HG02943 (cell line): Measurements from ENCODE around the gene NDUFAF3.

Experiments
- ATAC-seq: cut with Tn5 transposase; IDR thresholded peaks from one replicate; pipeline ENCODE4 v1.9.1; 2021; ENCODE audit warnings: mild to moderate bottlenecking, low read depth, moderate library complexity; ENCODE audit not compliant: unreplicated experiment

Gene NDUFAF3

DNA sequence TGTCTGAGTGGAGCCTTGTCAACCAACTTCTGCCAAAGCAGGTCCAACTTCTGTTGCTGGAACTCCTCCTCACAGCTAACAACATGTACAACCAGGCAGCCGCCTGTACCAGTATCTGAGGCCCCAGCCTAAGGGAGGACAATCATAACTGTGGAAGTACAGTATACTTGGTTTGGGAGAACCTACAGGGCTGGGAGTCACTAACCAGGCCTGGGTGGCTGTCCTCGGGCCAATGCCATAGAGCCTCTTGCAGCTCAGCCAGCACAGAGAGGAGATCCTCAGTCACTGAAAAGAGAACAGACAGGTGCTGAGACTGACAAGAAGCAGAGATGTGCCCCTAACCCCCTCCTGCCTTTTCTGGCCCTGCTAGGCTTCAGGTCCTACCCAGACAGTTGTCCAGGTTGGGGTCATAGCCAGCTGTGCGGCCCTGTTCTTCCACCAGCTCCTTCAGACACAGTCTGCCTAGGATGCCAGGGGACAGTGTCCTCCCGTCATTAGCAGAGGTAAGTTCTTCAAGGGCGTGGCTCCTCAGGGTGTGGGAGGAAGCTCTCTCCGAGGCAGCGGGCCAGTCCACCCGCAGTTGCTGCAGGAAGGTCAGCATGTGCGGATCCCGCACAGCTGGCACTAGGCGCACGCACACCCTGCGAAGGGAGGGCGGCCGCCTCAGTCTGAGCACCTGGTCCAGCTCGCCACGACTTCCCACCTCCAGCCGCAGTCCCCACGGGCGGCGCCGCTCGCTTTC is 4.5 kb upstream of the NDUFAF3 start:
- no peak for ATAC-seq

DNA sequence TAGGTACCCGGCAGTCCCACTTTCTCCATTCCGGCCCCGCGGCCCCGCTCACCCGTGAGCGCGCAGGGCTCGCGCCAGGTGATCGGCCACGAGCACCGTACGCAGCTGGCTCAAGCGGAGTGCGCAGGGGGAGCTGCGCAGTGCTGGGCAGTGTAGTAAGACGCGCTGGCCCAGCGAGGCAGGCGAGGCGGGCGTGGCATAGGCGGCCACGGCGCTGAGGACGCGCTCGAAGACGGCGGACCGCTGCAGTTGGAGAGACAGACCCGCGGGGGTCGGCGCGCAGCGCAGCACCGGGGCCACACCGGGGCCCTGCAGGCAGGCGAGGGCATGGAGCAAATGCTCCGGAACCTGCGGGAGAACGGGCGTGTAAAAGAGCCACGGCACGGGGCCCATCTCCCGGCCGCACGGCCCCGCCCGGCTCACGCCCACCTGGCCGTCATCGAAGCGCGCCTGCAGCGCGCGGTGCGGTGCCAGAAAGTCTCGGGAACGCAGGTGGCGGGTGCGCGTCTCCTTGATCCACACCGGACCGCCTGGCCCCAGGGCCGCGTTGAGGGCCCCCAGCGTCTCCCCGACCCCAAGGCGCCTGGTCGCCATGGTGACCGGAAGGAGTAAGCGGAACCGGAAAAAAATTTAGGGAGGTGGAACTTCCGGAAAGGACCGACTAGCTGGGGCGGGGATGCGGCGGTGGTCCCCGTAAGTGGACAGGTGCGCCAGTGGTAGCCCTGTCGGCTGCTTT is 3.8 kb upstream of the NDUFAF3 start, which contains the start of gene DALRD3:
DALRD3 (minus strand) TSS at position 610 of the 736 bp plus-strand sequence; CDS start at position 594, 16 bp downstream.
- ATAC-seq = no peak

DNA sequence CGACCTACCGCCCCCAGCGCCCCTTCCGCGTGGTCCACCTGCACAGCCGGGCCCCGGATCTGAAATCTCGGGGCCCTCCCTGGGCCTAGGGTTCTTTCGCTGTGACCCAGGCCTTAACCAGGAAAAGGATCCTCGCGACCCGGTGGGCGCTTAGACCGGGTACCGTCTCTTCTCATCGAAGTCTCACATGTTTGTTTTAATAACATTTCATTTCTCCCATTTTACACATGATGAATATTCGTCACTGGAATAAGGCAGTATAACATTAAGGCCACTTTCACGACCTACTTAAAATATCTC is 3.3 kb upstream of the NDUFAF3 start:
- ATAC-seq = no peak

DNA sequence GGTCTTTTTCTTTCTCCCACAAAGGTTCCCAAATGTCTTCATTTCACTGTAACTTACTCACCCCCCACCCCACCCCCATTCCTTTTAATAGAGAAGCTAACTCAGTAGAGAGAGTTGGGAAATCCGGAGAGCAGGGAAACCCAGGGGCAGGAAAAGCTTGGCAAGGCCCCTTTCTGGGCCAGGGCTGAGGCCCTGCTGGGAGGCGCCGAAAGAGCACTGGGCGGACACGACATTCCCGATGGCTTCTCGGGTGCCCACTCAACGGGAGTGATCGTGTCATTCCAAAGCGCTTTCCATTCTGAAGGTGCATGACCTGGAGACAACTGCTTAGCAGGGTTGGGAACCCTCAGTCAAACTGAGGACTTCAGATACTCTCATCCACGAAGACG is 2.0 kb upstream of the NDUFAF3 start:
- ATAC-seq = no peak

DNA sequence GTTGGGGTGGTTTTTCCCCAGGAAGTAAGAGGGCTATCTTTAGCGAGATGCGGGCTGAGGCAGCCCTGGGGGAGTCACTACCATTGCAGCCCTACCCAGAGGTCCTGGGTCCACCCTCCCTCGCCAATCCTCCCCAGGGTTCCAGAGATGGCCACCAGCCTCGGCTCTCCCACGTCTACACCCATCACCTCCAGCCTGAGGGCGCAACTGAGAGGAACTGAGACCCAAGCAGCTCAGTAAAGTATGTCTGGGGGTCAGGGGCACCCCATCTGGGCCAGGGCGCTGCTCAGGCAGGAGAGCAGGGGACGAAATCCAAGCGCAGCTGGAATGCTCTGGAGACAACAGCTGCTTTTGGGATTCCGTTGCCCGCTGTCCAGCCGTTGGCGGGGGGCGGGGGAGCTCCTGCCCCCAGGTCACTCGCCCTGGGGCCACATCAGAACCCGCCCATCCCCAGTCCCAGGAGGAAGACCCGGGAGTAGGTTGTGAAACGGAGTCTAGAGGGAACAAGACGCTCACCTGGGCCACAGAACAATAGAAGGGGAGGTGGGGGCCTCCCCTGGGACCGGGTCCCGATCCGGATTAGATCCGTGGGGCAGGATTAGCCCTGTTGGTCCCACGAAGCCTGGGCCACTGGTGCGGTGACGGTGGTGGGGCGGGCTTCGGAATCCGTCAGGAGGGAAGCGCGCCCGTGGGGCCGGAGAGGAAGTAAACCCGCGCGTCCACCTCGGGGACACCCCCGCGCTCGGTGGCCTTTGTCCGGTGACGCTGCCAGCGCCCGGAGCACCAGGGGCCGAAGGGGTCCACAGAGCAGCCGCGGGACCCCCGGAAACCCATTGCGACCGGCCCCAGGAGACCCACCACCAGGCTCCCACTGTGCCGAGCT is 1.4 kb upstream of the NDUFAF3 start:
- ATAC-seq = no peak

DNA sequence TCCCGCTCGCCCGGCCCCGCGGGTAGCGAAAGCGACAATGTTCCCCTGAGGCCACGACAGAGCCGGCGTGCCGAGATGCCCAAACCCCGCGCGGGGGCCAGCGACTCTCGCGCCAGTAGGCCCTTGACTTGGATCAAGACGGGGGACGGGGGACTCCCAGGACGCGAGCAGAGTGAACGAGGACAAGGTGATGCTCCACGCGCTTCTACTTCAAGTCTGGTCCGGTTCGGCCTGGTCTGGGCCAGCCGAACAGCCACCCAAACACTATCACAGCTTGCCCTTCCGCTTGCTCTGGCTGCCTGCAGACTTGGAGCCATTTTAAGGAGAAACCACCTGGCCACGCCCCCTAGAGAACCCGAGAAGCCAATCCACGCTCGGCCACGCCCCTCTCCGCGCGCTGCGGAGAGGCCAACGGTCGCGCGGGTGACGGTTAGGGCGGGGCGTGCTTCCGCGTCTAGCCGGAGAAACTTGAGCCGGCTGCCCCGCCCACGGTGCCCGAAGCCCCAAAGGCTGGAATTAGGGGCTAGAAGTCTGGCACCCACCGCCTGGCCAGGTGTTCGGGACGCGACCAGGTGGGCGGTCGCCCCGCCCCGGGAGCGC is 608 bp upstream of the NDUFAF3 start:
- ATAC-seq = peak; percentile 62

DNA sequence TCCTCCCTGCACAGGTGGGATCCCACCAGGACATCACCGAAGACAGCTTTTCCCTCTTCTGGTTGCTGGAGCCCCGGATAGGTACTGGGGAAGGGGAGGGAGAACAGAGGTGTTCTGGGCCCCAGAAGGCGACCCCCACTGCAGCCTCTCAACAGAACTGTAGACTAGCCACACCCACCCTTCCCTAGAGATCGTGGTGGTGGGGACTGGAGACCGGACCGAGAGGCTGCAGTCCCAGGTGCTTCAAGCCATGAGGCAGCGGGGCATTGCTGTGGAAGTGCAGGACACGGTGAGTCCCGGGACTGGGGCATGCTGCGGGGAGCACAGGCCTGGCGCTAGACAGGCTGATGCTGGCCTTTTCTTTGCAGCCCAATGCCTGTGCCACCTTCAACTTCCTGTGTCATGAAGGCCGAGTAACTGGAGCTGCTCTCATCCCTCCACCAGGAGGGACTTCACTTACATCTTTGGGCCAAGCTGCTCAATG is 809 bp downstream of the NDUFAF3 start:
- ATAC-seq = no peak

DNA sequence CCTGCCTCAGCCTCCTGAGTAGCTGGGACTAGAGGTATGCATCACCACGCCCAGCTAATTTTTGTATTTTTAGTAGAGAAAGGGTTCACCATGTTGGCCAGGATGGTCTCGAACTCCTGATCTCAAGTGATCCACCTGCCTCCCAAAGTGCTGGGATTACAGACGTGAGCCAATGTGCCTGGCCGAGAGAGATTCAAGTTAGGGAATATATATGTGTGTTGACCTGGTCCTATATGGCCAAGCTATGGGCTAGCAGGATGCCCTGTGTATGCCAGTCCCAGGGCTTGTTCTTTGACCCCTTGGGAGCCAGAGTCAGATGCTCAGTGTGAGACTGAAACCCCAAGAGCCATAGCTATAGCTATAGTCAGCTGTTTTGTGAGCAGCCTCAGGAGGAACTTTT is 1.9 kb downstream of the NDUFAF3 start:
- ATAC-seq = no peak

DNA sequence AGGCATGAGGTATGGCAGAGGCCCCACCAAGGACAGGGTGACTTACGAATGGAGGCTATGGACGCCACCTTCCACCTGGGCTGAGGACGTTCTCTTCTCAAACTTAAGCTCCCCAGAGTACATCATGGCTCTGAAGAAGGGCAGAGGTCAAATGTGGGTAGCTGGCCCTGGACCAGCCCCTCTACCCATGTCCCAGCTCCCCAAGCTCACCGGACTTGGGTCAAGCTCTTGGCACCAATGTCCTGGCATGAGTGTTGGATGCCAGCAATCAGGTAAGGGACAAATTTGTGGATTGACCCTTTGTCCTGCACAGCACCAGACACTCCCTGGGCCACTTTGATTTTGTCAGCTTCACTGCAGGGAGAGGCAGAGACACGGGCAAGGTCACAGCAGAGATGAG is 2.5 kb downstream of the NDUFAF3 start:
- no peak for ATAC-seq

DNA sequence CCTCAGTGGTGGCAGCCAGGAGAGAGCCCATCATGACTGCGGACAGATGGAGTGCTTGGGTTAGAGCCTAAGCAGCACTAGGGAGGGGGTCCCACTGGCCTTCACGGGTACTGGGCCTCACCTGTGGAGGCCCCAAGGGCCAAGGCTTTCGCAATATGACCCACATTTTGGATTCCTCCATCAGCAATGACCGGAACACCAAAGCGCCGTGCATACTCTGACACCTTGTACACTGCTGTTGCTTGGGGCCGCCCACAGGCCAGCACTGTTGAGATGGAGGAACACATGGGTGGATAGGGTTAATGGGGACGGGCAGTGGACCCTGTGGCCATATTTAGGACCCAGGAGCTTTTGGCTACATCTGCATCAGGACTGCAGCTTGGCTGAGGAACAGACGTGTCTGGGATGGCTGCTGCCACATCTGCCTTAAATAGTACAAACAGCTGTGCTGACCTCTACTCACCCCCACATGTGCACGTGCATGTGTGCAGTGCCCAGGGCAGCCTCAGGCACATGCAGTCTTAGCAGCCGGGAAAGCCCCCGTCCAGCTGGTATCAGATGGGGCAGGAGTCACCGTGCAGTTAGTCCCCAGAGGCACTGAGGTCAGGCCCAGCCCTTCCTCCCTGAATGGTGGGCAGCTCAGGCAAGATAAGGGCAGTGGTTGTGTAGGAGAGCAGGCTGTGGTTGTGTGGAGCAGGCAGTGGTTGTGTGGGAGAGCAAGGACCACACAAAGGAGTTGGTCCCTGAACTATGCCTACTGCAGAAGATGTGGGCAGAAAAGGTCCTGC is 3.3 kb downstream of the NDUFAF3 start:
- ATAC-seq = no peak

DNA sequence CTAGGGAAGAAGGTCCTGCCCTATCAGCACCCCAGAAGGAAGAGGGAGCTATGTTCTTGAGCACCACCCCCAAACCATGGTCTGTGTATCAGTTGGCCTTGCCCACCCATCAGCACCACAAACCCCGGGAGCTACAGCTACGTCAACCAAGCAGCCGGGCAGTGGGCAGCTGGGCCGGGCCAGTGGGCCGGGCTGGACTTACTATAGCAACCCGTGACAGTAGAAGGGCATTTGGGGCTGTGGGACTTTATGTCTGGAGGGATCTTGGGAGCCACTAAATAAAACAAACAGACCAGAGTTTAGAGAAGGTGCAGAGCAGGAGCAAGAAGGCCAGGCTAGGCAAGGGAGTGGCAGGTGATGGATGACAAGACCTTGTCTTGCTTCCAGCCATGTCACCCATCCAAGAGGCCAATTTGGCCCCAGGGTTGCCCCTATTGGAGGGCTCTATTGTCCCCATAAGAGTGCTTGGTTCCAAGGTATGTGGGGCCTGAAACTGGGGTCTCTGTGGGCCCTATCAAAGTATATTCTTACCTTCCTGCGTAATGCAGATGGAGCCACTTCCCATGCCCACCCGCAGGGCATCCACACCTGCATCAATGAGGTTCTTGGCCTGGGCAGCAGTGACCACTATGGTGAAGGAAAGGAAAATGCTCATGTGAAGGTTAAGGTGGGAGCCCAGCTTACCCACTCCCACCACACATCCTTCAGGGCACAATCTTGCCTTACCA is 4.0 kb downstream of the NDUFAF3 start:
- ATAC-seq = no peak

DNA sequence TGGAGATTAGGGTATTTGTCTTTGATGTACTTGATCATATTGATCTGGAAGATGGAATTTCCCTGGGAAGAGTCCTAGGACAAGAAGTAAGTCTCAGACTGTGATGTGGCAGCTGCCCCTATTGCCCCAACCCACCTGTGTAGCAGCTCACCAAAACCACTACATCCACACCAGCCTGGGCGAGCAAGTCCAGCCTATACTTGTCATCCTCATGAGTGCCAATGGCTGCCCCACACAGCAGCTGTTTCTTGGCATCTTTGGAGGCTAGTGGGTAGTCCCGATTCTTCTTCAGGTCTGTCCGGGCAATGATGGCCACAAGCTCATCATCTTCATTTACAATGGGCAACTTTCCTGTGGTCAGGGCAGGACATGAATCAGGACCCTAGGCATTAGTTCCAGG is 4.6 kb downstream of the NDUFAF3 start:
- ATAC-seq = no peak

DNA sequence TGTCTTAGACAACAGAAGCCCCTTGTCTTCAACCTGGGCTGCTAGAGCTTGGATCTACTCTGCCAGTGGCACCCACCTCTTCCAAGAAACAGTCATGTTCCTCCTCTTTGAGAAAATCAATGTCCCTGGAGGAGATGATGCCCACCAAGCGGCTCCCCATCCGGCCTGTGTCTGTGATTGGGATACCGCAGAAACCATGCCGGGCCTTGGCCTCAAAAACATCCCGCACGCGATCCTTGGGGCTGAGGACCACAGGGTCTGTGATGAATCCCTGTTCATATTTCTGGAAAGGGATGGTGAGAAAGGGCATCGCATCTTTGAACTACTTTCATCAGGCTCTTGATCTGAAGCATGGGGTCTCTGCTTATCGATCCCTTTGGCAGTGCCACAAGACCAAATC is 5.7 kb downstream of the NDUFAF3 start:
- ATAC-seq = no peak

DNA sequence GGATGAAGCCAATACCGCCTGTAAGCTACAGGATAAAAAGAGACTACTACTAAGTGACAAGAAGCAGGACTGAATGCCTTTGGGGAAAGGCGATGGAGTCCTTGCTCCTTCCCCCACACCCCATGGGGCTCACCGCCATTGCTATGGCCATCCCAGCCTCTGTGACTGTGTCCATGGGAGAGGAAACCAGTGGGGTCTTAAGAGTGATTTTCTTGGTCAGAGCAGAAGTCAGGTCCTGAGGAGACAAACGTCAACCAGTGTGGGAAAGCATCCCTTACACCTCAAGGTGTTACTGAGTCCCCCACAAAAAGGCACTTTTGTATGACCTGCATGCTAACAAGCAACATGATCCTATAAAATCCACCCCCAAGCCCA is 6.4 kb downstream of the NDUFAF3 start:
- ATAC-seq = no peak

DNA sequence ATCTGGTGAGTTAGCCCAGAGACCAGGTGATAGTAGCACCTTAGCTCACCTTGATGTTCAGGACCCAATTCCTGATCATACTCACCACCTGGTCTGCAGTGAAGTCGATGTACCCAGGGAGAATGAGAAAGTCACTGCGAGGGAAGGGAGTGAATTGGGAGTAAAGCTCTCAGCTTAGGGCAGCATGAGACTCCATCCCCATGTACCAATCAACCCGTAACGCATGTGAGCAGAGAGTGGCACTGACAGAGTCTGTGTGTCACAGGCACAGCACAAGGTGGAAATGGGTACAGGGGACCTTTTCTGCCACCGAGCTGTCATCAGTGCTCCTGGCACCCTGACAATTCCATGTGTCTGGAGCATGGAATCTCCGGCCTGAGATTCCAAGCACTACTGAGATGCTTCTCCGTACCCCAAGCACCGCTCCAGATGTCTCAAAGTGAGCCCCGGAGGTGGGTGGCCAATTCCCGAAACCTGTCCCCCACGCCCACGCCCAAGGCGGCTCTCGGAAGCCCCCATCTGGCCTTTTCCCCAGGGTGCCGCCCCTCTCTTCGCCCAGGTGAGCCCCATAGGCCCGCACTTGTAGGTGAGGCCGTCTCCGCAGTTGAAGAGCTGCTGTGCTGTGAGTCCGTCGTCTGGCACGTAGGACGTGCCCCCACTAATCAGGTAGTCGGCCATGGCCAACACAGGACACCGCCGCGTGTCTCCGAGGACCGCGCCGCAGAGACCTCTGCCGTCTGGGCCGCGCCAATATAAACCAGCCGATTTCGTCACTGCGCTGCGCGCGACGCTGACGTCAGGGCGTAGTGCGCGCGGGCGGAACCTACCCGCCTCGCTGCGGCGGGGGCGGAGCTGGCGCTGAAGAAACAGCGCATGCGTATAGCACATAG is 7.0 kb downstream of the NDUFAF3 start, which contains the start of gene IMPDH2:
IMPDH2 (minus strand) TSS at position 726 of the 890 bp plus-strand sequence; CDS start at position 678, 48 bp downstream.
- peak; percentile 83 for ATAC-seq

DNA sequence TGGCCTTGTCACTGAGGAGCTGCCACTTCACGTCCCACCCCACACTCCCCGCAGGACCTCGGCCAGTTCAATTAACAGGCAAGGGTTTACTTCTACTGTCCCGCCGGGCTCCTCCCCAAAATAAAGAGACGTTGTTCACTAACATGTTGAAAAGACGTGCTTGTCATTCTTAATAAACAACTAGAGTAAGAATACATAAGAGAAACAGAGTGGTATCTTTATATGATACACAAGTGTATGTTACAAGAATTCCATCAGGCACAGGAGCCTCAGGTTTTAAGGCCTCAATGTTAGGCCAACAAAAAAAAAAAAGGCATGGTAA is 7.6 kb downstream of the NDUFAF3 start:
- no peak for ATAC-seq

DNA sequence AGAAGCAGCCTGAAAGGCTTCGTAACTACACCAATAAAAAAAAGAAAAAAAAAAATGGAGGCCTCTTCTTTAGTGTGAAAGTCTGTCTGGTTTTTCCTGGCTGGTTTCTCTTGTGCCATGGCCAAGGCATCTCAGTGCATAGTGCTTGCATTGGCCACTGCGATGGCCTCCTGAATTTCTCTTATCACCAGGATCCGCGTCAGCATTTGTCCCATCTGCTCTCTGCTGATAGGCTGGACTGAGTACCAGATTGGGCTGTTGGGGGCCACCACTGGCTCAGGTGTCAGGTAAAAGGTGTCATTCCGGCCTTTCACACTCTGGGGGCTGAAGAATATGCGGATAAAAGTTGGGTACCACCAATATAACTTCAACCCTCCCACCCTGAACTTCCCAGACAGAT is 8.4 kb downstream of the NDUFAF3 start:
- no peak for ATAC-seq

DNA sequence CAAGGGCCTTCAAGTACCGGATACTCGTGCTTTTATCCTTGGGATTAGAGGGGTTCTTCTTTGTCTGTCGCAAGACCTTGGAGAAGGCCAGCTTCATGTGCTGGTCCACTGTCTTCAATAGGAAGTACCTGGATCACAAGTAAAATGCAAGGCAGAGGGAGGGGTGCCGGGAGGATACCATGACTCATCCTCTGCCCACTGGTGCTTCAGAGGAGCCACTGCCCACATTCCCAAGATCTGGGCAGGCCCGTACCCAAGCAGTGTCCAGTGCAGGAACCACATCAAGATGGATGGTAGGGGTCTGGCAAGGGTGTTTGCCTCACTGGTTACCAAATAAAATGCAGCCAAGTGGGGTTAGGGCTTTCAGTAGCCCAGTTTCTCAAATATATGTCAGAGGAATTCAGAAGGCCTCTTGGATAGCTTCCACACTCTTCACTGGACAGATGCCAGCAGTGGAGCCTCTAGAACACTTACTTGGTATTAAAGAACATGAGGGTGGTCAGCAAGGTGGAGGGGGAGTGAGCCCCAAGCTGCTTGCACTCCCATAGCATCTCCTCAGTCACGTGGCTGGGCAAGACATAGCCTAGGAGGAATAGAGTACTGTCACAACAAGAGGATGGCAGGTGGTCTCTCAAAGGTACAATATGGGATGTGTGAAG is 10.9 kb downstream of the NDUFAF3 start:
- no peak for ATAC-seq
